ENCODE measurements around the gene HAUS1.
A peak's percentile ranks its signal among the peaks of the same experiment; 100 is the strongest.

The HAUS1 gene

DNA sequence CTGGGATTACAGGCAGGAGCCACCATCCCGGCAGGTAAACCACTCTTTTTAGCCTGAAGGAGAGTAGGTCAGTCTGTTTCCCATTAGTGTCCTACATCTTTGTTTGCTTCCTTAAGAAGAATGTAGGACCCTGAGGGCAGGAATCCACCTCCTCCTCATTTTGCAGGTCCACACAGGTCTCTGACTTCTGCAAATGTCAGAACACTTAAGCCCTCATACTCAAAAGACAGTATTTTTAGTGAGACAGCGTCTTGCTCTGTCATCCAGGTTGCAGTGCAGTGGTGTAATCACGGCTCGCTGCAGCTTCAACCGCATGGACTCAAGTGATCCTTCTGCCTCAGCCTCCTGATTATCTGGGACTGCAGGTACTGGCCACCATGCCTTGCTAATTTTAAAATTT lies 41.4 kb upstream of the HAUS1 start:
- no peak for DNase-seq (ENCODE audit: low read depth)
- TF ChIP-seq CTCF (conservative IDR thresholded peaks at IDR 0.05; ENCODE audit: low read length): no peak
- H3K4me3 ChIP-seq (ENCODE audit: low read length): no peak overlapping the region

- no peak overlapping the region for H3K4me3 ChIP-seq (ENCODE audit: low read length)
- TF ChIP-seq CTCF (conservative IDR thresholded peaks at IDR 0.05; ENCODE audit: low read length): no peak
- DNase-seq (ENCODE audit: low read depth): no peak
Observed at GRCh38 chr18:46067438-46068007, 36.7 kb upstream of the HAUS1 start.

GRCh38 chr18:46068763-46069162 lies 35.4 kb upstream of the HAUS1 start:
- no peak overlapping the region for H3K4me3 ChIP-seq (ENCODE audit: low read length)
- DNase-seq (ENCODE audit: low read depth): no peak
- no peak for TF ChIP-seq CTCF (conservative IDR thresholded peaks at IDR 0.05; ENCODE audit: low read length)

GRCh38 chr18:46069524-46069923 lies 34.7 kb upstream of the HAUS1 start:
- DNase-seq (ENCODE audit: low read depth): no peak
- no peak for TF ChIP-seq CTCF (conservative IDR thresholded peaks at IDR 0.05; ENCODE audit: low read length)
- no peak overlapping the region for H3K4me3 ChIP-seq (ENCODE audit: low read length)

- no peak overlapping the region for H3K4me3 ChIP-seq (ENCODE audit: low read length)
- TF ChIP-seq CTCF (conservative IDR thresholded peaks at IDR 0.05; ENCODE audit: low read length): no peak
- DNase-seq (ENCODE audit: low read depth): no peak
Observed at GRCh38 chr18:46070232-46070631, 34.0 kb upstream of the HAUS1 start.

DNA sequence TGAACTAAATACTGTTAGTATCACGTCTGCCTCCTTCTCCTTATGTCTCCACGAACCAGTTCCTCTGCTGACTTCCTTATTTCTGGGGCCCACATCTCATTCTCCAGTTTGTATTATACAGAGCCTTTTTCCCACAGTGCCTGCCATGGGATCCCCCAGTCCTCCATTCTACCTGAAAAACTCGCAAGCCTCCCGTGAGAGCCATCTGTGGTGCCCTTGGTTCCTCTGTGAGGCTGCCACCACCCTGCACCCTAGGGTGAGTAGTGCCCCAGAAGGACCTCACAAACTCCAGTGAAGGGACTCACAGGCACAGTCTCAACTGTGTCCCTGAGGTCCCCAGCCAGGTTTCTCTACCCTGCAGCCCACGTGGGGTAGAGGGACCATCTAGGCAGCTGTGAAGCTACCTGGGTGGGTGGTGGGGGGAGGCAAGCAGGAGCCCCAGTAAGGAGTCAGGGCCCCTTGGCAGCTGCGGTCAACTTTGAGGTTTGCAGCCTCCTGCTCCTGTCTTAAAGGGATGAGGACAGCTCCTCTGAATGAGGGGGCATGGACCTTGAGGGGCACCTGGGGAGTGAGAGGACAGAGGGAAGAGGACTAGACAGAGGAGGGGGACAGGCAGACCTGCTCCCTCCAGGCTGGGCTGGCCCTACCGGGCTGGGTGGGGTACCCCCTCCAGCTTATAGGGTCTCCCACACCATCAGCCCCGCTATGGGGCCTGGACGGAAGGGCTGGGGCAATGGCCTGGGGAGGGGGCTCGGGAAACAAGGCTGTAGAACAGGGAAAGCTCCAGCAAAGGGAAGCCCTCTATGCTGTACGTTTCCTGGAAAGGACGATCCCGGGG lies 33.2 kb upstream of the HAUS1 start:
- peak overlapping the region; percentile 73 for H3K4me3 ChIP-seq (ENCODE audit: low read length)
- DNase-seq (ENCODE audit: low read depth): no peak
- no peak for TF ChIP-seq CTCF (conservative IDR thresholded peaks at IDR 0.05; ENCODE audit: low read length)

All from AG10803 (cell line).